ENCODE results near the gene EVL.

GRCh38 chr14:100158566-100159093 is 93.4 kb downstream of the EVL start:
- TF ChIP-seq, protein P1, sequence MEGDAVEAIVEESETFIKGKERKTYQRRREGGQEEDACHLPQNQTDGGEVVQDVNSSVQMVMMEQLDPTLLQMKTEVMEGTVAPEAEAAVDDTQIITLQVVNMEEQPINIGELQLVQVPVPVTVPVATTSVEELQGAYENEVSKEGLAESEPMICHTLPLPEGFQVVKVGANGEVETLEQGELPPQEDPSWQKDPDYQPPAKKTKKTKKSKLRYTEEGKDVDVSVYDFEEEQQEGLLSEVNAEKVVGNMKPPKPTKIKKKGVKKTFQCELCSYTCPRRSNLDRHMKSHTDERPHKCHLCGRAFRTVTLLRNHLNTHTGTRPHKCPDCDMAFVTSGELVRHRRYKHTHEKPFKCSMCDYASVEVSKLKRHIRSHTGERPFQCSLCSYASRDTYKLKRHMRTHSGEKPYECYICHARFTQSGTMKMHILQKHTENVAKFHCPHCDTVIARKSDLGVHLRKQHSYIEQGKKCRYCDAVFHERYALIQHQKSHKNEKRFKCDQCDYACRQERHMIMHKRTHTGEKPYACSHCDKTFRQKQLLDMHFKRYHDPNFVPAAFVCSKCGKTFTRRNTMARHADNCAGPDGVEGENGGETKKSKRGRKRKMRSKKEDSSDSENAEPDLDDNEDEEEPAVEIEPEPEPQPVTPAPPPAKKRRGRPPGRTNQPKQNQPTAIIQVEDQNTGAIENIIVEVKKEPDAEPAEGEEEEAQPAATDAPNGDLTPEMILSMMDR (conservative IDR thresholded peaks at IDR 0.05 in 1 of 2, IDR thresholded peaks at IDR 0.05 in 1 of 2; ENCODE audit: low read depth in 1 of 2, low read length in 2 of 2), result no peak
- peak; percentile 55 for TF ChIP-seq EZH2 (IDR thresholded peaks at IDR 0.05; ENCODE audit: low read length, missing control alignments)

Data from fibroblast of lung (primary cell).